NB4 (cell line): ENCODE results near the gene ATXN1.

Source experiments
- CTCF ChIP-seq: IDR thresholded peaks from one replicate; pipeline ENCODE4 v1.5.1; 2012; ENCODE audit warnings: low read depth, low read length
- MYC ChIP-seq: IDR thresholded peaks from 2 replicates; pipeline ENCODE4 v1.6.1; 2011; ENCODE audit warnings: low read depth, low read length
- TF ChIP-seq, protein P1 (sequence below): IDR thresholded peaks from 2 replicates; pipeline ENCODE4 v1.6.1; 2011; ENCODE audit warnings: low read depth, low read length

DNA sequence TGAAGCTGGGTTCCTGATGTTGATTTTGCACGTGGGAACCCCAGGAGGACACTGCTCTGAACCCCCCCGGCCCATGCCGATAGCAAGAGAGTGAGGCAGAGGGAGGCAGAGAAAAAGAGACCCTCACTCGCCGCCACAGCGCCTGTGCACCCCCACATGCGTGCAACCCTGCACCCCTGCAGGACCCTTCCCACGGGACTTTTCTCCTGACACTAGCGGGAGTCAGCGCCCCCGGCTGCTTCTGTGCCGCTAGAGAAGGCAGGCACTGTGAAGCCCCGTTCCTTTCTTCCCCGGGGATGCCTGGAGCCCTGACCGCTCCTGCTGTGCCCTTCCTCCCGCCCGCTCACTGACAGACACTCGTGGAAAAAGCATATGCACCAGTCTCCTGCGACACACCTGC, 455.5 kb downstream of the ATXN1 start:
- TF ChIP-seq, protein P1, sequence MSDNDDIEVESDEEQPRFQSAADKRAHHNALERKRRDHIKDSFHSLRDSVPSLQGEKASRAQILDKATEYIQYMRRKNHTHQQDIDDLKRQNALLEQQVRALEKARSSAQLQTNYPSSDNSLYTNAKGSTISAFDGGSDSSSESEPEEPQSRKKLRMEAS, result no peak
- TF ChIP-seq CTCF (no peak), MYC (no peak)
